Midbrain (tissue), 1 donor: ENCODE results near the gene CEP89.
"Not testable (repeated sequence)": the region's sequence is repeated elsewhere in the genome, so short reads cannot be mapped to it uniquely, and the experiment has no call there.

Source experiments
- DNase-seq: peaks from one replicate; lab custom pipeline; 2025; lab: John Stamatoyannopoulos, UW

The CEP89 gene

GRCh38 chr19:32833388-32833787 is 138.4 kb downstream of the CEP89 start:
- DNase-seq: not testable (repeated sequence)

GRCh38 chr19:32832825-32833224 is 138.9 kb downstream of the CEP89 start:
- DNase-seq: not testable (repeated sequence)

- DNase-seq: not testable (repeated sequence)
These were observed 139.7 kb downstream of the CEP89 start for GRCh38 chr19:32832094-32832493.

GRCh38 chr19:32831611-32832010 is 140.1 kb downstream of the CEP89 start:
- DNase-seq: no peak

GRCh38 chr19:32830231-32831014 is 141.3 kb downstream of the CEP89 start:
- no peak for DNase-seq

GRCh38 chr19:32829345-32829896 is 142.3 kb downstream of the CEP89 start:
- DNase-seq: no peak

GRCh38 chr19:32828643-32829344 is 143.0 kb downstream of the CEP89 start:
- DNase-seq: no peak

- no peak for DNase-seq
These were observed 143.6 kb downstream of the CEP89 start for GRCh38 chr19:32828139-32828538.
